ENCODE measurements around the gene MT1B. TPM values are rescaled to one million over a fixed set of nuclear protein-coding genes. Genes with fewer than 3 reads are reported as not detected.
A peak's percentile ranks its signal among the peaks of the same experiment; 100 is the strongest.

Gene MT1B
- total and polyA plus RNA-seq, 2 of the 13 experiments (the other 11 are each of a cell fraction or from before 2014, with no cell fraction given): 0.89 TPM; not detected in 1

GRCh38 chr16:56608043-56608875 is 43.4 kb upstream of the MT1B start, which contains the start of gene MT2A (continued):
- TF ChIP-seq ATF4 (CRISPR knock-in tag; IDR thresholded peaks at IDR 0.05): peak in 1 of 2 experiments; percentile 68; a peak in 1 of 4 replicates
- TF ChIP-seq NKX3-1 (CRISPR knock-in tag; IDR thresholded peaks at IDR 0.05): peak; percentile 83
- peak; percentile 78; the same call in 1 of the 2 replicates for TF ChIP-seq CBFB (CRISPR knock-in tag; IDR thresholded peaks at IDR 0.05)
- no peak for TF ChIP-seq PRPF4 (IDR thresholded peaks at IDR 0.05; ENCODE audit: low read depth, low read length, poor library complexity, severe bottlenecking)
- TF ChIP-seq PTBP1 (IDR thresholded peaks at IDR 0.05; ENCODE audit: low read depth, low read length, poor library complexity, severe bottlenecking): peak; percentile 27
- TF ChIP-seq NRL (CRISPR knock-in tag; IDR thresholded peaks at IDR 0.05; ENCODE audit: borderline replicate concordance): peak; percentile 38; the same call in 1 of the 2 replicates
- TF ChIP-seq TOPORS (CRISPR knock-in tag; IDR thresholded peaks at IDR 0.05): peak; percentile 32; the same call in 1 of the 2 replicates
- TF ChIP-seq KDM4B (CRISPR knock-in tag; IDR thresholded peaks at IDR 0.05): no peak; the same call in 1 of the 2 replicates
- TF ChIP-seq HOXA7 (CRISPR knock-in tag; IDR thresholded peaks at IDR 0.05): 0 out of 2 replicates have a peak, but pooled peaks have one; percentile 69
- no peak for TF ChIP-seq CHCHD3 (CRISPR knock-in tag; IDR thresholded peaks at IDR 0.05)
- no peak for TF ChIP-seq CHD2 (IDR thresholded peaks at IDR 0.05; ENCODE audit: low read depth, low read length)
- TF ChIP-seq ZNF879 (CRISPR knock-in tag; IDR thresholded peaks at IDR 0.05): no peak; the same call in 1 of the 2 replicates
- peak; percentile 78 for TF ChIP-seq FOXJ3 (CRISPR knock-in tag; IDR thresholded peaks at IDR 0.05; ENCODE audit: borderline replicate concordance)
- TF ChIP-seq SRSF1 (optimal IDR thresholded peaks at IDR 0.05; ENCODE audit: low read depth, low read length): peak; percentile 88
- TF ChIP-seq ZNF512 (CRISPR knock-in tag; IDR thresholded peaks at IDR 0.05): no peak
- no peak for TF ChIP-seq ZFP62 (CRISPR knock-in tag; IDR thresholded peaks at IDR 0.05)
- TF ChIP-seq RBM22 (optimal IDR thresholded peaks at IDR 0.05; ENCODE audit: low read length): peak; percentile 9
- TF ChIP-seq ZNF34 (CRISPR knock-in tag; IDR thresholded peaks at IDR 0.05; ENCODE audit: borderline replicate concordance): no peak
- TF ChIP-seq EED (CRISPR knock-in tag; IDR thresholded peaks at IDR 0.05): no peak; the same call in 1 of the 2 replicates
- no peak for TF ChIP-seq RNF219 (CRISPR knock-in tag; IDR thresholded peaks at IDR 0.05)
- 0 out of 2 replicates have a peak, but pooled peaks have one; percentile 0 for TF ChIP-seq ZNF256 (CRISPR knock-in tag; conservative IDR thresholded peaks at IDR 0.05)
- TF ChIP-seq ATAD3A (CRISPR knock-in tag; IDR thresholded peaks at IDR 0.05): peak; percentile 91; the same call in 1 of the 2 replicates
- no peak for TF ChIP-seq NR2F6 (IDR thresholded peaks at IDR 0.05)
- TF ChIP-seq NR2F6 (CRISPR knock-in tag; IDR thresholded peaks at IDR 0.05): no peak
- no peak; the same call in 1 of the 2 replicates for TF ChIP-seq ZZZ3 (CRISPR knock-in tag; IDR thresholded peaks at IDR 0.05; ENCODE audit: borderline replicate concordance)
